GM12878 (cell line): ENCODE results near the gene TACR1. TPM values are rescaled to one million over a fixed set of nuclear protein-coding genes. Genes with fewer than 3 reads are reported as not detected.

Source experiments
- ATAC-seq: fragments of 200-7000 bp; cut with Tn5 transposase; 3 replicates; pipeline ENCODE4 v1.9.1; 2020; ENCODE audit warnings: mild to moderate bottlenecking, moderate library complexity
- BruUV-seq: library from RNA; stranded (reverse); fragments of 400-500 nt; replicated peaks from 2 replicates; lab custom pipeline; 2021; lab: Mats Ljungman, UMichigan
- CTCF ChIA-PET: fragments of 300-600 bp; sonication (Branson Sonifier 250); formaldehyde crosslinking; extraction: SDS; loops from one replicate; lab custom pipeline; 2021; ENCODE audit warnings: inconsistent platforms; lab: Yijun Ruan, JAX
- POLR2A ChIA-PET: fragments of 350-600 bp; formaldehyde crosslinking; extraction: SDS; loops from one replicate; lab custom pipeline; 2021; ENCODE audit warnings: inconsistent platforms; lab: Charles Lee
- RAD21 ChIA-PET: fragments of 300-600 bp; sonication (Branson Sonifier 250); formaldehyde crosslinking; loops from one replicate; lab custom pipeline; 2023; ENCODE audit warnings: antibody characterized with exemption; ENCODE audit not compliant: unreplicated experiment; lab: Charles Lee
- SMC1A ChIA-PET: fragments of 300-600 bp; sonication (Branson Sonifier 250); formaldehyde crosslinking; loops from one replicate; lab custom pipeline; 2023; ENCODE audit not compliant: unreplicated experiment, uncharacterized antibody; lab: Charles Lee
- DNase-seq: peaks from one replicate; pipeline ENCODE4 v3.0.0-alpha.2; 2011; ENCODE audit warnings: low read depth, low spot score
- FAIRE-seq: peaks from 3 replicates; lab custom pipeline; 2011; peaks lifted over from hg19 to GRCh38; lab: Jason Lieb, UNC
- H2AFZ ChIP-seq: 2 replicates; pipeline ENCODE4 v1.6.0; 2011; ENCODE audit warnings: low read depth, low read length, control low read depth; ENCODE audit not compliant: control insufficient read depth
- H3K27ac ChIP-seq: 2 replicates; pipeline ENCODE4 v1.5.1; 2011; ENCODE audit warnings: control low read depth; ENCODE audit not compliant: control insufficient read depth, insufficient read depth
- H3K27me3 ChIP-seq, 2 experiments: replicated peaks in 1 of 2; 2 replicates each; pipeline versions ENCODE4 v1.6.0 to v1.6.1; 2011; ENCODE audit warnings: low read length in 1 of 2; ENCODE audit not compliant: control insufficient read depth in 2 of 2, insufficient read depth in 2 of 2
- H3K36me3 ChIP-seq, 2 experiments: 2 replicates each; pipeline ENCODE4 v1.5.1; 2011; ENCODE audit warnings: low read length in 1 of 2; ENCODE audit not compliant: control insufficient read depth in 2 of 2, insufficient read depth in 2 of 2
- H3K4me1 ChIP-seq: 2 replicates; pipeline ENCODE4 v1.6.1; 2011; ENCODE audit warnings: mild to moderate bottlenecking, low read length, moderate library complexity, mixed read lengths; ENCODE audit not compliant: control insufficient read depth, insufficient read depth
- H3K4me2 ChIP-seq: 2 replicates; pipeline ENCODE4 v1.6.0; 2011; ENCODE audit warnings: control low read depth; ENCODE audit not compliant: control insufficient read depth, insufficient read depth
- H3K4me3 ChIP-seq: fragments of 200-600 bp; sonication (generic); 2 replicates; pipeline ENCODE4 v1.5.1; 2016
- H3K79me2 ChIP-seq: 2 replicates; pipeline ENCODE4 v1.6.0; 2011; ENCODE audit warnings: low read length; ENCODE audit not compliant: control insufficient read depth, insufficient read depth
- H3K9ac ChIP-seq: 2 replicates; pipeline ENCODE4 v1.8.0; 2011; ENCODE audit warnings: low read length, control low read depth, mixed read lengths; ENCODE audit not compliant: control insufficient read depth, insufficient read depth
- H3K9me3 ChIP-seq: replicated peaks from 3 replicates; pipeline ENCODE4 v1.5.1; 2011; ENCODE audit warnings: mild to moderate bottlenecking, low read length; ENCODE audit not compliant: control insufficient read depth, insufficient read depth
- H4K20me1 ChIP-seq: 2 replicates; pipeline ENCODE4 v1.6.0; 2011; ENCODE audit not compliant: control insufficient read depth, insufficient read depth
- ATF2 ChIP-seq: IDR thresholded peaks from 2 replicates; pipeline ENCODE4 v1.6.1; 2012; ENCODE audit warnings: low read length, inconsistent platforms
- BACH1 ChIP-seq: fragments of 450-650 bp; IDR thresholded peaks from 2 replicates; pipeline ENCODE4 v1.6.1; 2017; ENCODE audit warnings: mild to moderate bottlenecking, borderline replicate concordance
- CEBPZ ChIP-seq: fragments of 150-350 bp; IDR thresholded peaks from 2 replicates; pipeline ENCODE4 v1.6.1; 2016; ENCODE audit warnings: low read depth, low read length
- FOXK2 ChIP-seq: fragments of 450-650 bp; IDR thresholded peaks from 2 replicates; pipeline ENCODE4 v1.6.1; 2017; ENCODE audit warnings: mild to moderate bottlenecking, moderate library complexity
- HDAC6 ChIP-seq: fragments of 200-600 bp; sonication (generic); IDR thresholded peaks from one replicate; pipeline ENCODE4 v1.8.0; 2017; ENCODE audit warnings: antibody characterized with exemption; ENCODE audit not compliant: unreplicated experiment
- HDGF ChIP-seq: fragments of 450-650 bp; IDR thresholded peaks from 2 replicates; pipeline ENCODE4 v1.6.1; 2016; ENCODE audit warnings: antibody characterized with exemption
- KAT2A ChIP-seq: conservative IDR thresholded peaks from 2 replicates; pipeline ENCODE4 v1.6.1; 2011; ENCODE audit warnings: low read depth, low read length; ENCODE audit not compliant: control insufficient read depth
- KLF5 ChIP-seq: fragments of 450-650 bp; IDR thresholded peaks from 2 replicates; pipeline ENCODE4 v1.6.1; 2014; ENCODE audit warnings: mild to moderate bottlenecking; ENCODE audit not compliant: partially characterized antibody
- MXI1 ChIP-seq: fragments of 150-350 bp; IDR thresholded peaks from 2 replicates; pipeline ENCODE4 v1.6.1; 2011; ENCODE audit warnings: low read depth, mild to moderate bottlenecking, inconsistent platforms, low read length, improper control_type of control experiment
- NR2C2 ChIP-seq: IDR thresholded peaks from 2 replicates; pipeline ENCODE4 v1.6.1; 2011; ENCODE audit warnings: borderline replicate concordance, low read depth; ENCODE audit not compliant: control insufficient read depth, insufficient read length
- PML ChIP-seq: IDR thresholded peaks from 2 replicates; pipeline ENCODE4 v1.6.1; 2012; ENCODE audit warnings: low read length, inconsistent platforms
- RAD21 ChIP-seq: IDR thresholded peaks from 2 replicates; pipeline ENCODE4 v1.6.1; 2011; ENCODE audit warnings: mild to moderate bottlenecking, low read depth, low read length, moderate library complexity; ENCODE audit not compliant: insufficient read depth
- RB1 ChIP-seq: fragments of 450-650 bp; formaldehyde crosslinking; IDR thresholded peaks from 2 replicates; pipeline ENCODE4 v1.6.1; 2017; ENCODE audit warnings: mild to moderate bottlenecking, borderline replicate concordance
- RCOR1 ChIP-seq: conservative IDR thresholded peaks from 2 replicates; pipeline ENCODE4 v1.6.1; 2012; ENCODE audit warnings: low read depth, low read length, improper control_type of control experiment
- SMAD1 ChIP-seq: fragments of 450-650 bp; IDR thresholded peaks from 2 replicates; pipeline ENCODE4 v1.6.1; 2018; ENCODE audit warnings: mild to moderate bottlenecking, low read depth; ENCODE audit not compliant: partially characterized antibody
- TARDBP ChIP-seq: IDR thresholded peaks from 2 replicates; pipeline ENCODE4 v1.6.1; 2016; ENCODE audit warnings: borderline replicate concordance
- USF1 ChIP-seq: IDR thresholded peaks from 2 replicates; pipeline ENCODE4 v1.6.1; 2011; ENCODE audit warnings: borderline replicate concordance, low read depth, mild to moderate bottlenecking, moderate library complexity, mixed read lengths, low read length; ENCODE audit not compliant: insufficient read depth; ENCODE audit errors: extremely low read length
- WRNIP1 ChIP-seq: IDR thresholded peaks from 2 replicates; pipeline ENCODE4 v1.6.1; 2011; ENCODE audit warnings: low read depth, low read length, improper control_type of control experiment, borderline replicate concordance
- ZBED1 ChIP-seq: IDR thresholded peaks from 2 replicates; pipeline ENCODE4 v1.6.1; 2016; ENCODE audit warnings: borderline replicate concordance
- WGBS: methylation state at CpG from one replicate; pipeline ENCODE4 v1.1.6; 2016; ENCODE audit warnings: low lambda C conversion rate; ENCODE audit not compliant: insufficient replicate concordance, insufficient coverage; ENCODE audit errors: missing lambda C conversion rate; 5-methylcytosine and 5-hydroxymethylcytosine counted together
- in situ Hi-C: fragments of 300-500 bp; cut with MboI; formaldehyde crosslinking; loops from 9 replicates; pipeline ENCODE4 v1.14.3; 2018; ENCODE audit warnings: mixed read lengths
- intact Hi-C: fragments of 100-400 bp; cut with micrococcal nuclease; formaldehyde crosslinking; loops from one replicate; pipeline ENCODE4 v1.14.2; 2022; ENCODE audit not compliant: unreplicated experiment
- polyA plus RNA-seq, 11 experiments: library from polyadenylated mRNA; depleted of rRNA in 4 of 11; unstranded in 6 of 11; stranded (reverse) in 5 of 11; fragments of >200 nt; fragmentation: Nextera tagmentation in 4 of 11; fragmentation: Illumina TruSeq in 1 of 11; extraction: Ambion mirVana in 4 of 11; extraction: Trizol in 1 of 11; gene quantifications; 1 replicate in 1 of 11; 2 replicates in 10 of 11; pipeline versions ENCODE4 v1.2.1 to v1.2.3, GENCODE V29; 2011 to 2016; ENCODE audit warnings: inconsistent platforms in 2 of 11, missing spikeins in 2 of 11, low read depth in 1 of 11
- total RNA-seq, 4 experiments: library from RNA; depleted of rRNA in 3 of 4; stranded (reverse); fragments of >200 nt in 3 of 4; fragmentation: Illumina TruSeq in 1 of 4; extraction: Trizol in 1 of 4; gene quantifications; 2 replicates each; pipeline versions ENCODE4 v1.2.1 to v1.2.3, GENCODE V29; 2013 to 2021

The TACR1 gene
- total and polyA plus RNA-seq, 10 of the 15 experiments (the other 5 are each of a cell fraction or from before 2014, with no cell fraction given), result 0.04 to 1.4 (median 0.15) TPM

- DNase-seq (no peak), FAIRE-seq (no peak), ATAC-seq (no peak)
- ChIA-PET SMC1A (interaction anchor here (0.7 to 2.4 kb wide), 11 partner anchors 8 to 524 kb away, joined by 3 to 14 read pairs (median 4); no protein-coding TSS in a partner anchor), RAD21 (interaction anchor here (0.9 to 1.9 kb wide), 2 partner anchors 8 to 28 kb away, joined by 3 to 5 read pairs; no protein-coding TSS in a partner anchor), POLR2A (no interaction called here), CTCF (interaction anchor here (0.6 to 2.3 kb wide), 13 partner anchors 23 to 508 kb away, joined by 3 to 13 read pairs (median 4); partner anchors contain the start of gene TACR1)
- Histone ChIP-seq H3K9me3 (no peaks in the 10 kb centered on the region; the same call in 2 of the 3 replicates), H3K4me3 (no peak overlapping the region), H3K9ac (no peak overlapping the region), H3K27me3 (no peaks in the 10 kb centered on the region), H2AFZ (no peak overlapping the region), H3K79me2 (no peaks in the 10 kb centered on the region), H3K36me3 (no peaks in the 10 kb centered on the region), H3K4me2 (no peak overlapping the region), H3K27ac (no peak overlapping the region), H4K20me1 (no peaks in the 10 kb centered on the region), H3K4me1 (no peaks in the 10 kb centered on the region)
- BruUV-seq, result no TSS peak
- WGBS, result 0% methylated on average over 1 of the region's 1 CpG
- TF ChIP-seq RB1 (no peak), RAD21 (no peak), CEBPZ (no peak), TARDBP (no peak), USF1 (no peak), NR2C2 (no peak), MXI1 (no peak), ZBED1 (no peak), HDAC6 (no peak), KLF5 (no peak), FOXK2 (no peak), WRNIP1 (no peak), BACH1 (no peak), RCOR1 (no peak), SMAD1 (no peak), ATF2 (no peak), PML (no peak), KAT2A (no peak), HDGF (no peak)
- in situ Hi-C loops (no loop called here), intact Hi-C loops (no loop called here)
Observed at GRCh38 chr2:75100801-75101151, 98.5 kb downstream of the TACR1 start.
